Measurements from ENCODE around the gene EEF1AKMT4.

Gene EEF1AKMT4

GRCh38 chr3:184290331-184290730, 40.9 kb downstream of the EEF1AKMT4 start:
- no peak overlapping the region for H3K4me3 ChIP-seq (ENCODE audit: low read depth, low read length)
- no peak for DNase-seq (ENCODE audit: low read depth)
- TF ChIP-seq, protein P1, sequence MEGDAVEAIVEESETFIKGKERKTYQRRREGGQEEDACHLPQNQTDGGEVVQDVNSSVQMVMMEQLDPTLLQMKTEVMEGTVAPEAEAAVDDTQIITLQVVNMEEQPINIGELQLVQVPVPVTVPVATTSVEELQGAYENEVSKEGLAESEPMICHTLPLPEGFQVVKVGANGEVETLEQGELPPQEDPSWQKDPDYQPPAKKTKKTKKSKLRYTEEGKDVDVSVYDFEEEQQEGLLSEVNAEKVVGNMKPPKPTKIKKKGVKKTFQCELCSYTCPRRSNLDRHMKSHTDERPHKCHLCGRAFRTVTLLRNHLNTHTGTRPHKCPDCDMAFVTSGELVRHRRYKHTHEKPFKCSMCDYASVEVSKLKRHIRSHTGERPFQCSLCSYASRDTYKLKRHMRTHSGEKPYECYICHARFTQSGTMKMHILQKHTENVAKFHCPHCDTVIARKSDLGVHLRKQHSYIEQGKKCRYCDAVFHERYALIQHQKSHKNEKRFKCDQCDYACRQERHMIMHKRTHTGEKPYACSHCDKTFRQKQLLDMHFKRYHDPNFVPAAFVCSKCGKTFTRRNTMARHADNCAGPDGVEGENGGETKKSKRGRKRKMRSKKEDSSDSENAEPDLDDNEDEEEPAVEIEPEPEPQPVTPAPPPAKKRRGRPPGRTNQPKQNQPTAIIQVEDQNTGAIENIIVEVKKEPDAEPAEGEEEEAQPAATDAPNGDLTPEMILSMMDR (IDR thresholded peaks at IDR 0.05; ENCODE audit: control insufficient read depth, extremely low read depth, insufficient read depth) = no peak

GRCh38 chr3:184291044-184291737, 41.7 kb downstream of the EEF1AKMT4 start:
- TF ChIP-seq, protein P1 (IDR thresholded peaks at IDR 0.05; ENCODE audit: control insufficient read depth, extremely low read depth, insufficient read depth) = no peak
- H3K4me3 ChIP-seq (ENCODE audit: low read depth, low read length) = no peak overlapping the region
- DNase-seq (ENCODE audit: low read depth) = no peak

DNA sequence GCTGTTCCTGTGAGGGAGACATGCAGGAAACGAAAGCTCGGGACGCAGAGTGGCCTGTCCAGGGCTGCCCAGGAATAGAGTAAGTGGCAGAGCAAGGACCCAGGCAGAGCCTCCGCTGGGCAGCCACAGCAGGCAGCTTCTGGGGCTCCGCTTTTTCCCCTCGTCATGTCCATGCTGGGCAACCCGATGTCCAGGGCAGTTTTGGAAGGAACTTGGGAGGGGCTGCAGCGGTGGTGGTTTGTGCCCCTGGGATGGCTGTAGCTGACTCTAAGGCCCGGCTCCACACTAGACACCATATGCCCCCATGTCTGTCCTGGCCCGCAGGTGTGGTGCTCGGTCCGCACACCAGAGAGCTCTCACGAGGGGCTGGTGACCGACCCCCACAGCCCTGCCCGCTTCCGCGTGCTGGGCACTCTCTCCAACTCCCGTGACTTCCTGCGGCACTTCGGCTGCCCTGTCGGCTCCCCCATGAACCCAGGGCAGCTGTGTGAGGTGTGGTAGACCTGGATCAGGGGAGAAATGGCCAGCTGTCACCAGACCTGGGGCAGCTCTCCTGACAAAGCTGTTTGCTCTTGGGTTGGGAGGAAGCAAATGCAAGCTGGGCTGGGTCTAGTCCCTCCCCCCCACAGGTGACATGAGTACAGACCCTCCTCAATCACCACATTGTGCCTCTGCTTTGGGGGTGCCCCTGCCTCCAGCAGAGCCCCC, 42.4 kb downstream of the EEF1AKMT4 start:
- H3K4me3 ChIP-seq (ENCODE audit: low read depth, low read length) = no peak overlapping the region
- TF ChIP-seq, protein P1 (IDR thresholded peaks at IDR 0.05; ENCODE audit: control insufficient read depth, extremely low read depth, insufficient read depth) = no peak
- no peak for DNase-seq (ENCODE audit: low read depth)

DNA sequence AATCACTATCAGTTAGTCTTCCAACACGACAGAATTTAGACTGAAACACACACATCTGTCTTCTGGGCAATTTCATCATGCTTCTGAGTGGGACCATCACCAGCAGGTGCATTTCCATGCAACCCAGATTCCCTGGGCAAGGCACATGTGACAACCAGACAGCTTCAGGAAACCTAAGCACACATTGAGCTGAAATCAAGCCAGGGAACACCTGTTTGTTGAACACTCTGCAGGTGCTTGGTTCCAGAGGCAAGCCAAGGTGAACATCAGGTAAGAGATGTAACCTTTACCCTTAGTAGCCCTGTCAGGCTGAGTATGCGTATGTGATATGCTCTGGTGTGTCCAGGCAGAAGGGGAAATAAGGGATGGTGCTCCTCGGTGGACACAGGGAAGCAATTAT, 46.3 kb downstream of the EEF1AKMT4 start:
- DNase-seq (ENCODE audit: low read depth) = peak; percentile 38
- H3K4me3 ChIP-seq (ENCODE audit: low read depth, low read length) = no peak overlapping the region
- TF ChIP-seq, protein P1 (IDR thresholded peaks at IDR 0.05; ENCODE audit: control insufficient read depth, extremely low read depth, insufficient read depth) = no peak

DNA sequence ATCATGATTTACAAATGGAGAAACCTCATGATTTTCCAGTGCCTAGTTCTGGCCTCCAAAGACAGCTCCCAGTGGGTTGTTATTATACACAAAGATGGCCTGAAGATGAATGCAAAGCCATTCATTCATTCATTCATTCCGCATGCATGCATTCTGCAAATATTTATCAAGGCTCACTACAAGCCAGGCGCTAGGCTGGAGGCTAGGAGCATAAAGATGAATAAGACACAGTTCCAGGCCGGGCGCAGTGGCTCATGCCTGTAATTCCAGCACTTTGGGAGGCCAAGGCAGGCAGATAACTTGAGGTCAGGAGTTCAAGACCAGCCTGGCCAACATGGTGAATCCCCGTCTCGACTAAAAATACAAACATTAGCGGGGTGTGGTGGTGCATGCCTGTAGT, 47.1 kb downstream of the EEF1AKMT4 start:
- TF ChIP-seq, protein P1 (IDR thresholded peaks at IDR 0.05; ENCODE audit: control insufficient read depth, extremely low read depth, insufficient read depth) = no peak
- no peak for DNase-seq (ENCODE audit: low read depth)
- no peak overlapping the region for H3K4me3 ChIP-seq (ENCODE audit: low read depth, low read length)

DNA sequence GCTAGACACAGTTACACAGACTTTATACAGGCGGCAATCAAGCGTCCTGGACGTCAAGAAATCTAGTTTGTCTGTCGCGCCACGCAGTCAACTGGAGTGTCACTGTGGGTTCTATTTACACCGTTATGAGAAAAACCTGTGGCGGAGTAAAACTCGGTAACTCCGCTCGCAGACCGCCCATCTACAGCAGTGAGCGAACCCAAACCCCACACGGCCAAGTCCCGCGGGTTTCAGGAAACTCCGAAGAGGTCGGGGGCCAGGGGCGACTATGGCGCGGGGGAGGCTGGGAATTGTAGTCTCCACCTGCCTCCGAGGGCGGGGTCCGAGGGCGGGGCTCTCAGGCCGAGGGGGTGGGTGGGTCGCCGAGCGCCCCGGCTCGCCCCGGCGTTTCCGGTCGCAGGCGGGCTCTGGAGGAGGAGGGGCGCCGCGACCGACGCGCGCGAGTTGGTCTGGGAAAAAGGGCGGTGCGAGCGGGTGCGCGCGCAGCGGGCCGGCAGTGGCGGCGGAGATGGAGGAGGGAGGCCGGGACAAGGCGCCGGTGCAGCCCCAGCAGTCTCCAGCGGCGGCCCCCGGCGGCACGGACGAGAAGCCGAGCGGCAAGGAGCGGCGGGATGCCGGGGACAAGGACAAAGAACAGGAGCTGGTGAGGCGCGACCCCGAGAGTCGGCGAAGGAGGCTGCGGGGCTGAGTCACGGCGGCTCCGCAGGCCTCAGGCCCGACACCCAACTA, 49.5 kb downstream of the EEF1AKMT4 start, which contains the start of gene PSMD2:
TSS of gene PSMD2 (plus strand) at position 483 of the 729 bp plus-strand sequence. CDS start at position 509, 26 bp downstream.
- DNase-seq (ENCODE audit: low read depth) = peak; percentile 81
- TF ChIP-seq, protein P1 (IDR thresholded peaks at IDR 0.05; ENCODE audit: control insufficient read depth, extremely low read depth, insufficient read depth) = no peak
- H3K4me3 ChIP-seq (ENCODE audit: low read depth, low read length) = peak within 1 kb of the TSS; percentile 97
